H1 (cell line): Measurements from ENCODE around the gene RBCK1. TPM values are rescaled to one million over a fixed set of nuclear protein-coding genes. Genes with fewer than 3 reads are reported as not detected.

Source experiments
- CREB1 ChIP-seq: IDR thresholded peaks from 2 replicates; pipeline ENCODE4 v1.6.1; 2012; ENCODE audit warnings: inconsistent platforms
- GTF2F1 ChIP-seq: IDR thresholded peaks from 2 replicates; pipeline ENCODE4 v1.6.1; 2012; ENCODE audit warnings: low read depth, low read length, improper control_type of control experiment, borderline replicate concordance
- HDAC2 ChIP-seq, 2 experiments: fragments of 300-600 bp in 1 of 2; sonication (generic) in 1 of 2; IDR thresholded peaks; 2 replicates each; pipeline ENCODE4 v1.6.1; 2011 to 2012; ENCODE audit warnings: low read depth in 2 of 2, low read length in 2 of 2, mild to moderate bottlenecking in 2 of 2, moderate library complexity in 2 of 2, borderline replicate concordance in 1 of 2, inconsistent platforms in 1 of 2
- RXRA ChIP-seq: IDR thresholded peaks from 2 replicates; pipeline ENCODE4 v1.6.1; 2011; ENCODE audit warnings: low read depth, mild to moderate bottlenecking, low read length, moderate library complexity; ENCODE audit not compliant: insufficient read depth
- SIX5 ChIP-seq: IDR thresholded peaks from 2 replicates; pipeline ENCODE4 v1.6.1; 2011; ENCODE audit warnings: mild to moderate bottlenecking, low read depth, low read length
- SP1 ChIP-seq: IDR thresholded peaks from 2 replicates; pipeline ENCODE4 v1.6.1; 2011; ENCODE audit warnings: low read depth, low read length
- YY1 ChIP-seq: IDR thresholded peaks from 2 replicates; pipeline ENCODE4 v1.6.1; 2011; ENCODE audit warnings: low read depth, mild to moderate bottlenecking, low read length
- polyA plus RNA-seq, 7 experiments: library from polyadenylated mRNA; depleted of rRNA in 3 of 7; stranded (reverse) in 5 of 7; unstranded in 2 of 7; fragments of >200 nt in 5 of 7; fragments of 200-250 nt in 2 of 7; gene quantifications; 1 replicate in 5 of 7; 2 replicates in 1 of 7; 4 replicates in 1 of 7; pipeline versions ENCODE4 v1.2.1 to v1.2.3, GENCODE V29; 2011 to 2013; ENCODE audit warnings: missing spikeins in 2 of 7, mixed read lengths in 2 of 7
- total RNA-seq: library from RNA; stranded (reverse); fragmentation: NEBNext Ultra II Directional; extraction: Animal tissue kit (Norgen Biotek cat#: 25700); gene quantifications from 2 replicates; pipeline ENCODE4 v1.2.1, GENCODE V29; 2021
- TF ChIP-seq, protein P1 (sequence below): fragments of 300-600 bp; sonication (generic); IDR thresholded peaks from 2 replicates; pipeline ENCODE4 v1.7.1; 2012; ENCODE audit warnings: low read length, moderate library complexity, mild to moderate bottlenecking, inconsistent platforms; ENCODE audit not compliant: insufficient replicate concordance
- TF ChIP-seq, protein P2 (sequence below): IDR thresholded peaks from 2 replicates; pipeline ENCODE4 v1.6.1; 2011; ENCODE audit warnings: low read length, improper control_type of control experiment

RBCK1 gene
- total and polyA plus RNA-seq, 2 of the 8 experiments (the other 6 are each of a cell fraction or from before 2014, with no cell fraction given) = 43.1 to 54.7 TPM

DNA sequence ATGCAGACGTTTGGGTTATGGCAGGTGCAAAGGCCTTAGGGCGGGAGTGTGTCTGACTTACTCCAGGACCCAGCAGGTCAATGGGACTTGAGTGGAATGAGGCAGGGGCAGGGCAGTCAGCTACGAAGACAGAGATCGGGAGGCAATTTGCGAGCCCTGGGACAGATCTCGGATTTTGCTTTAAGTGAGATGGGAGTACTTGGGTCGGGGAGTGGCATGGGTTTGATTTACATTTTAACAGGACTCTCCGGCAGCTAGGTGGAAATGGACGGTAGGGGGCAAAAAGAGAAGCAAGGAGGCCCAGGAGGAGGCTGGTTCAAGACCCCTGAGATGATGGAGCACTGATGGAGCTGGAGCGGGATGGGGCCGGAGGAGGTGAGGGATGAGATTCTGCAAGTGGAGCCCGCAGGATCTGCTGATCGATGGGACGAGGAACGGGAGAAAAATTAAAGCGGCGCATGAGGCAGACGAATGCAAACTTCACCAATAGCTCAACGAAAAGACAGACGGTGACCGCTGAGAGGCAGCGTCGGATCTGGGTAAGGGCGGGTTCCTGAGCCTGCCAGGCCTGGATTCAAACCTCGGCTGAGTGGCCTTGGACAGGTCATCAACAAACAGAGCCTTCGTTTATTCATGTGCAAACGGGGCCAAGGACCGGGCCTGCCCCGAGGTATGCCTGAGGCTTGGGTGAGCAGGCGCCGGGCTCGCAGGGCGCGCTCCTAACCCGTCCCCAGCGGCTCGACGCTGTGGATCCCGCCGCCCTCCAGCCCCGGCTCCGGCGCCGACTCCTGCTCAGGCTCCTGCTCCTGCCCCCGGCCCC, 756 bp upstream of the RBCK1 start (continued):
- TF ChIP-seq, protein P1, sequence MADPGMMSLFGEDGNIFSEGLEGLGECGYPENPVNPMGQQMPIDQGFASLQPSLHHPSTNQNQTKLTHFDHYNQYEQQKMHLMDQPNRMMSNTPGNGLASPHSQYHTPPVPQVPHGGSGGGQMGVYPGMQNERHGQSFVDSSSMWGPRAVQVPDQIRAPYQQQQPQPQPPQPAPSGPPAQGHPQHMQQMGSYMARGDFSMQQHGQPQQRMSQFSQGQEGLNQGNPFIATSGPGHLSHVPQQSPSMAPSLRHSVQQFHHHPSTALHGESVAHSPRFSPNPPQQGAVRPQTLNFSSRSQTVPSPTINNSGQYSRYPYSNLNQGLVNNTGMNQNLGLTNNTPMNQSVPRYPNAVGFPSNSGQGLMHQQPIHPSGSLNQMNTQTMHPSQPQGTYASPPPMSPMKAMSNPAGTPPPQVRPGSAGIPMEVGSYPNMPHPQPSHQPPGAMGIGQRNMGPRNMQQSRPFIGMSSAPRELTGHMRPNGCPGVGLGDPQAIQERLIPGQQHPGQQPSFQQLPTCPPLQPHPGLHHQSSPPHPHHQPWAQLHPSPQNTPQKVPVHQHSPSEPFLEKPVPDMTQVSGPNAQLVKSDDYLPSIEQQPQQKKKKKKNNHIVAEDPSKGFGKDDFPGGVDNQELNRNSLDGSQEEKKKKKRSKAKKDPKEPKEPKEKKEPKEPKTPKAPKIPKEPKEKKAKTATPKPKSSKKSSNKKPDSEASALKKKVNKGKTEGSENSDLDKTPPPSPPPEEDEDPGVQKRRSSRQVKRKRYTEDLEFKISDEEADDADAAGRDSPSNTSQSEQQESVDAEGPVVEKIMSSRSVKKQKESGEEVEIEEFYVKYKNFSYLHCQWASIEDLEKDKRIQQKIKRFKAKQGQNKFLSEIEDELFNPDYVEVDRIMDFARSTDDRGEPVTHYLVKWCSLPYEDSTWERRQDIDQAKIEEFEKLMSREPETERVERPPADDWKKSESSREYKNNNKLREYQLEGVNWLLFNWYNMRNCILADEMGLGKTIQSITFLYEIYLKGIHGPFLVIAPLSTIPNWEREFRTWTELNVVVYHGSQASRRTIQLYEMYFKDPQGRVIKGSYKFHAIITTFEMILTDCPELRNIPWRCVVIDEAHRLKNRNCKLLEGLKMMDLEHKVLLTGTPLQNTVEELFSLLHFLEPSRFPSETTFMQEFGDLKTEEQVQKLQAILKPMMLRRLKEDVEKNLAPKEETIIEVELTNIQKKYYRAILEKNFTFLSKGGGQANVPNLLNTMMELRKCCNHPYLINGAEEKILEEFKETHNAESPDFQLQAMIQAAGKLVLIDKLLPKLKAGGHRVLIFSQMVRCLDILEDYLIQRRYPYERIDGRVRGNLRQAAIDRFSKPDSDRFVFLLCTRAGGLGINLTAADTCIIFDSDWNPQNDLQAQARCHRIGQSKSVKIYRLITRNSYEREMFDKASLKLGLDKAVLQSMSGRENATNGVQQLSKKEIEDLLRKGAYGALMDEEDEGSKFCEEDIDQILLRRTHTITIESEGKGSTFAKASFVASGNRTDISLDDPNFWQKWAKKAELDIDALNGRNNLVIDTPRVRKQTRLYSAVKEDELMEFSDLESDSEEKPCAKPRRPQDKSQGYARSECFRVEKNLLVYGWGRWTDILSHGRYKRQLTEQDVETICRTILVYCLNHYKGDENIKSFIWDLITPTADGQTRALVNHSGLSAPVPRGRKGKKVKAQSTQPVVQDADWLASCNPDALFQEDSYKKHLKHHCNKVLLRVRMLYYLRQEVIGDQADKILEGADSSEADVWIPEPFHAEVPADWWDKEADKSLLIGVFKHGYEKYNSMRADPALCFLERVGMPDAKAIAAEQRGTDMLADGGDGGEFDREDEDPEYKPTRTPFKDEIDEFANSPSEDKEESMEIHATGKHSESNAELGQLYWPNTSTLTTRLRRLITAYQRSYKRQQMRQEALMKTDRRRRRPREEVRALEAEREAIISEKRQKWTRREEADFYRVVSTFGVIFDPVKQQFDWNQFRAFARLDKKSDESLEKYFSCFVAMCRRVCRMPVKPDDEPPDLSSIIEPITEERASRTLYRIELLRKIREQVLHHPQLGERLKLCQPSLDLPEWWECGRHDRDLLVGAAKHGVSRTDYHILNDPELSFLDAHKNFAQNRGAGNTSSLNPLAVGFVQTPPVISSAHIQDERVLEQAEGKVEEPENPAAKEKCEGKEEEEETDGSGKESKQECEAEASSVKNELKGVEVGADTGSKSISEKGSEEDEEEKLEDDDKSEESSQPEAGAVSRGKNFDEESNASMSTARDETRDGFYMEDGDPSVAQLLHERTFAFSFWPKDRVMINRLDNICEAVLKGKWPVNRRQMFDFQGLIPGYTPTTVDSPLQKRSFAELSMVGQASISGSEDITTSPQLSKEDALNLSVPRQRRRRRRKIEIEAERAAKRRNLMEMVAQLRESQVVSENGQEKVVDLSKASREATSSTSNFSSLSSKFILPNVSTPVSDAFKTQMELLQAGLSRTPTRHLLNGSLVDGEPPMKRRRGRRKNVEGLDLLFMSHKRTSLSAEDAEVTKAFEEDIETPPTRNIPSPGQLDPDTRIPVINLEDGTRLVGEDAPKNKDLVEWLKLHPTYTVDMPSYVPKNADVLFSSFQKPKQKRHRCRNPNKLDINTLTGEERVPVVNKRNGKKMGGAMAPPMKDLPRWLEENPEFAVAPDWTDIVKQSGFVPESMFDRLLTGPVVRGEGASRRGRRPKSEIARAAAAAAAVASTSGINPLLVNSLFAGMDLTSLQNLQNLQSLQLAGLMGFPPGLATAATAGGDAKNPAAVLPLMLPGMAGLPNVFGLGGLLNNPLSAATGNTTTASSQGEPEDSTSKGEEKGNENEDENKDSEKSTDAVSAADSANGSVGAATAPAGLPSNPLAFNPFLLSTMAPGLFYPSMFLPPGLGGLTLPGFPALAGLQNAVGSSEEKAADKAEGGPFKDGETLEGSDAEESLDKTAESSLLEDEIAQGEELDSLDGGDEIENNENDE = no peak
- no peak for TF ChIP-seq SP1
- TF ChIP-seq HDAC2 (IDR thresholded peaks at IDR 0.05; ENCODE audit: borderline replicate concordance in 1 of 2, low read depth in 2 of 2, low read length in 2 of 2) = no peak
- TF ChIP-seq, protein P2, sequence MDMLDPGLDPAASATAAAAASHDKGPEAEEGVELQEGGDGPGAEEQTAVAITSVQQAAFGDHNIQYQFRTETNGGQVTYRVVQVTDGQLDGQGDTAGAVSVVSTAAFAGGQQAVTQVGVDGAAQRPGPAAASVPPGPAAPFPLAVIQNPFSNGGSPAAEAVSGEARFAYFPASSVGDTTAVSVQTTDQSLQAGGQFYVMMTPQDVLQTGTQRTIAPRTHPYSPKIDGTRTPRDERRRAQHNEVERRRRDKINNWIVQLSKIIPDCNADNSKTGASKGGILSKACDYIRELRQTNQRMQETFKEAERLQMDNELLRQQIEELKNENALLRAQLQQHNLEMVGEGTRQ = no peak
- no peak for TF ChIP-seq GTF2F1
- TF ChIP-seq SIX5 = no peak
- TF ChIP-seq YY1 = peak; percentile 27; the same call in 1 of the 2 replicates
- TF ChIP-seq CREB1 = peak; percentile 59
- no peak for TF ChIP-seq RXRA
